Ramos (cell line): ENCODE measurements around the gene MAPK10.

Source experiments
- in situ Hi-C: fragments of 300-500 bp; cut with MboI; formaldehyde crosslinking; loops from one replicate; pipeline ENCODE4 v1.14.3; 2022; ENCODE audit warnings: low sequenced_read_pairs; ENCODE audit not compliant: unreplicated experiment

Gene MAPK10

DNA sequence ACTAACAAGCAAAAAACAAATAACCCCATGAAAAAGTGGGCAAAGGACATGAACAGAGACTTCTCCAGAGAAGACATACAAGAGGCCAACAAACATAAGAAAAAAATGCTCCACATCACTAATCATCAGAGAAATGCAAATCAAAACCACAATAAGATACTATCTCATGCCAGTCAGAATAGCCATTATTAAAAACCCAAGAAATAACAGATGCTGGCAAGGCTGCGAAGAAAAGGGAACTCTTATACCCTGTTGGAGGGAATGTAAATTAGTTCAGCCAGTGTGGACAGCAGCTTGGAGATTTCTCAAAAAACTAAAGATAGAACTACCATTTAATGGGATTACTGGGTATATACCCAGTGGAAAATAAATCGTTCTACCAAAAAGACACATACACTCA, 79.6 kb downstream of the MAPK10 start:
- in situ Hi-C loops, result no loop called here

- in situ Hi-C loops, result no loop called here
Observed at GRCh38 chr4:86279293-86279960, 80.4 kb downstream of the MAPK10 start.

- in situ Hi-C loops, result no loop called here
Observed at GRCh38 chr4:86278126-86278525, 81.7 kb downstream of the MAPK10 start.

GRCh38 chr4:86274642-86275041, 85.2 kb downstream of the MAPK10 start:
- in situ Hi-C loops, result no loop called here

DNA sequence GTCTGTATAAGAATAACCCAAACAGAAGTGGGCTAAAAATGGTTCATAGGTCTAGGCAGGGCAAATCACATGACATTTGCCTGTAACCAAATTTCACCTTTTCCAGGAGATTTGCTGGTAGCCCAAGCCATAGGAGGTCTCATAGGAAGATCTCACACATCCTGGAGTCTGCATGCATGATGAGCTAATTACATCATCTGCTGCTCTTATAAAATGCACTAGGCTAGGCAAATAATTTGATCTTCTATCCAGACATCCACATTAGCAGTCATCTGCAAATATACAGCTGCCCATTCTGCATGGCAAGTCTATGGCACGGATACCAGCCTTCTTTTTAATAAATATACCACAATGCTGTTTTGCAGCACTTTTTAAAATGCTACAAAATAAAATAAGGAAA, 87.2 kb downstream of the MAPK10 start:
- in situ Hi-C loops, result no loop called here

- in situ Hi-C loops, result no loop called here
Observed at GRCh38 chr4:86271057-86271456, 88.8 kb downstream of the MAPK10 start.

DNA sequence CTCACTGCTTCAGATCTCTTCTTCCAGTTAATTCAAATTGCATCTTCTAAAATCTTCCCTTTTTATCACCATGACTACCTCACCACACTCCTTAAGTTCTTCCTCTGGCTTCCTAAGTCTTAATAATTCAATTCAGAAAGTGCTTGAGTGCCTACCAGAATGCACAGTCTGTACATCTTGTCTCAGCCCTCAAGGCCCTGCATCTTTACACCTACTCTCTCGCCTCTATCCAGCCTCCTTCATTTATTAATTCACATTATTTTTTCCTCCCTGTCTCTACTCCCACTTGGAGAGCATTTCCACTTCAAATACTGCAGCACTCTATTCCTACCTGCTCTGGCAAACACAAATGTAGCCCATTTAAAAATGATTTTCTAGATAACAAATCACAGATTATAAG, 90.5 kb downstream of the MAPK10 start:
- in situ Hi-C loops, result no loop called here

- in situ Hi-C loops, result no loop called here
Observed at GRCh38 chr4:86264241-86264640, 95.6 kb downstream of the MAPK10 start.

DNA sequence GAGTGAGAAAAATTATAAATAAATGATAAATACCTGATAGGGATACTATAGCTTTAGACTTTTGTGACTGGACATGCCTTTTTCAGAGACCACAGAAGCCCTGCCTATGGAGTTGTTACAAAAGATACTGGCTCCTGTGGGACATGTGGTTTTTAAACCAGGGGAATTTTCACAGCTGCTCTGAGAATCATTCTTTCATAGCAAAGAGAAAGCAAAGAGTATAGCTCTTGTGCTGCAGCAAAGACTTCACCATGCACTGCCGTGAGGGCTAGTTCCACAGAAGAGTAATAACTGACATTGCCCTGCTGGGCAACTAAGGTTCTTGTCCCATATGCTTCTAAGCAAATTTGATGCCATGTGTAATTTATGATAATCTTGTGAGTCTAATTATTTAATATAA, 98.2 kb downstream of the MAPK10 start:
- in situ Hi-C loops, result no loop called here

- in situ Hi-C loops, result no loop called here
Observed at GRCh38 chr4:86256086-86256485, 103.8 kb downstream of the MAPK10 start.

GRCh38 chr4:86250619-86251018, 109.2 kb downstream of the MAPK10 start:
- in situ Hi-C loops, result no loop called here

DNA sequence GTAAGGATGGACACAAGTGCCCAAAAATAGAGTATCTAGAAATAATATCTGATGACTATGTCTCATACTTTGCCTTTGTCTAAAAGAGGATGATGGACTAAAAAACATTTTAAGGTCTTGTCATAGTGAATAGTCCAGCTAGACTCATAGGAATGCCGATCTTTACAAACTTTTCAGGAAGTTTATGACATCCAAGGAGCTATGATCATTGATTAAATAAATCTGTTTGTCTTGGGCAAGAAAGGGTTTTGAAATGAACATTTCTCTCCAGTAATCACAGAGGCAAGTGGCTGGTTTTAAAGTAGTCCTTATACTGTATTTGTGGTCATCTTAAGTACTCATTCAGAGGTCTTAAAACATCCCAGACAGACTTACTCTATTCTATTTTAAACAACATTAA, 109.8 kb downstream of the MAPK10 start:
- in situ Hi-C loops, result no loop called here

- in situ Hi-C loops, result no loop called here
Observed at GRCh38 chr4:86249074-86249473, 110.8 kb downstream of the MAPK10 start.

- in situ Hi-C loops, result no loop called here
Observed at GRCh38 chr4:86247906-86248305, 111.9 kb downstream of the MAPK10 start.

- in situ Hi-C loops, result no loop called here
Observed at GRCh38 chr4:86247320-86247719, 112.5 kb downstream of the MAPK10 start.

DNA sequence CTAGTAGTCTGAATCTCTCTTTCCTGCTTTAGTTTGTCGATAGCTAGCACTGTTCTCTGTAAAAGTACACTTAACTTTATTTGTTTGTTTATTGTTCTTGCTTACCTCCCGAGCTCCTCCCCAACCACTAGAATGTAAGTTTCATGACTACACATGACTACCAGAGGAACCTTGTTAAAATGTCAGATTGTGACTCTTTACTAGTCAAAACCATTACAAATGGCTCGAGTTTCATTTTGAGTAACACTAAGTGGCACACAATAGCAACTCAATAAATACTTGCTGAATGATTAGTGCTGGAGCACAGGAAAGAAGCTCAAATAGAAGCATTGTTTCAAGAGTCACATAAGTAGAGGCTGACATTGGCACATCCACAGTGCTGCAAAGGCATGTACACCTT, 116.1 kb downstream of the MAPK10 start:
- in situ Hi-C loops, result no loop called here

- in situ Hi-C loops, result no loop called here
Observed at GRCh38 chr4:86242677-86243076, 117.2 kb downstream of the MAPK10 start.

GRCh38 chr4:86235549-86235948, 124.3 kb downstream of the MAPK10 start:
- in situ Hi-C loops, result no loop called here

DNA sequence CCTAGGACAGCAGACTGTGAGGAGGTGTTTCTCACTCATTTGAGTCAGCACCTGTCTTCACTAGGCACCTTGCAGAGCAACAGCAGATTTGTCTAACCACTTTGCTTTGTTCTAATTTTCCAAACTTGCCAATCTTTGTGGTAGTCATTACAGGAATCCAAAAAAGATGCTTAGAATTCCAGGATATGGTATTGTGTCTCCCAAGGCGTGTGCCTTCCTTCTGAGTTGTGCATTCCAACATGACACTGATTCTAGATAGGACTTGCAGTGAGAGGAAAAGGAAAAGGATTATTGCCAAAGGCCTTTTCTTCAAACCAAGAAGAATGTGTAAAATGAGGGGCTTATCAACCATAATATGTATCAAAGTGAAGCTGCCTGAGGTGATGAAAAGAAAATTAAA, 126.2 kb downstream of the MAPK10 start:
- in situ Hi-C loops, result no loop called here

GRCh38 chr4:86233090-86233489, 126.8 kb downstream of the MAPK10 start:
- in situ Hi-C loops, result no loop called here

- in situ Hi-C loops, result no loop called here
Observed at GRCh38 chr4:86223472-86223871, 136.4 kb downstream of the MAPK10 start.

GRCh38 chr4:86221002-86221401, 138.9 kb downstream of the MAPK10 start:
- in situ Hi-C loops, result no loop called here

DNA sequence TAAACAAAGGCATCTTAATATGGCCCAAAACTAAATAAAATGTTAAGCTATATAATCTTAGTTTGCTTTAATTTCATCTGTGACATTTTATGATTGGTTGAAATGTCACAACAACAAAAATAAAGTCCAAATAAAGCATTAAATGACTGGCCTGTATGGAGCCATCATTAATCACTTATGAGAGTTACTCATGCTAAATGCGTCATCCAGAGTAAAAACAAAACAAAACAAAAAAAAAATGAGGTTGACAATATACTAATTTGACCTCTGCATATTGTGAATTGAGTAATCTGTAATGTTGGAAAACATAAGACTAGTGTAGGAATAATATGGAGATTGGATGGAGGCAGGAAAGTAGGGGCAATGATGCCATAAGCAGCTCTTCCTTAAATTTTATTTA, 139.7 kb downstream of the MAPK10 start:
- in situ Hi-C loops, result no loop called here
